HG03439 (cell line): ENCODE data around the gene ZFAND6.
"Not testable (repeated sequence)": the region's sequence is repeated elsewhere in the genome, so short reads cannot be mapped to it uniquely, and the experiment has no call there.

Experiments used
- ATAC-seq: cut with Tn5 transposase; IDR thresholded peaks from one replicate; pipeline ENCODE4 v1.9.1; 2021; ENCODE audit warnings: mild to moderate bottlenecking, moderate library complexity; ENCODE audit not compliant: unreplicated experiment

Gene ZFAND6

GRCh38 chr15:80095511-80095910 is 36.0 kb downstream of the ZFAND6 start:
- no peak for ATAC-seq

DNA sequence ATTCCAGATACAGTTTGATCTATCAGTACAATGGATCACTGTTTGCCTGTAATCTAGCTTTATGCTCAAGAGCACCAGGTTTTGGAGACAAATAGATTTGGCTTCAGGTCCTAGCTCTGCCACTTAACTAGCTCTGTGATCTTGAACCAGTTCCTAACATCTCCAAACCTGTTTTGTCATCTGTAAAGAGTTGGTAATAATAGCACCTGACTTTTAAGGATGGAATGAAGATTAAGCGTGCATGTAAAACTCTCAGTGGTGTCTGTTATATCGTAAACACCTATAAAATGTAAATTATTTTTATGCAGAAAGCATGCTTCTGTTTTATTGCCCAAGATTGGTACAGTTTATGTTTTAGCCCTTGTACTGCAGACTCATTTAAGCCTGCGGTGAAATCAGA is 36.5 kb downstream of the ZFAND6 start:
- ATAC-seq: no peak

- ATAC-seq: no peak
These were observed 38.9 kb downstream of the ZFAND6 start for GRCh38 chr15:80098341-80098740.

DNA sequence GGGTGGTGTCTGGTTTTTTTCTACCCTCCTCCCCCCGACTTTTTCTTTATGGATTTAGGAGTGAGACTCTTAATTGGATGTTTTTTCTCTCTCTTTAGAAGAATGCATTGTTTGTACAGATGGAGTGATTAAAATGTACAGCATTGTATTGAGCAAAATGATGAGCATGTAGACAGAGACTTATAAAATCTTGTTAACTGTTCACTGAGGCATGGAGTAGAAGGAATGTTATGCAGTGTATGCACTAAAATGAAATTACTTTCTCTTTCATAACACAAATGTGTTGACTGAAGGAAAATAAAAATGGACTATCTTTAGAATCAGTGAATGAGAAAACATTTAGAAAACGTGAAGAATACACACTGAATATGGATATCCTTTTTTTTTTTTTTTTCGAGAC is 39.8 kb downstream of the ZFAND6 start:
- peak; percentile 31 for ATAC-seq

DNA sequence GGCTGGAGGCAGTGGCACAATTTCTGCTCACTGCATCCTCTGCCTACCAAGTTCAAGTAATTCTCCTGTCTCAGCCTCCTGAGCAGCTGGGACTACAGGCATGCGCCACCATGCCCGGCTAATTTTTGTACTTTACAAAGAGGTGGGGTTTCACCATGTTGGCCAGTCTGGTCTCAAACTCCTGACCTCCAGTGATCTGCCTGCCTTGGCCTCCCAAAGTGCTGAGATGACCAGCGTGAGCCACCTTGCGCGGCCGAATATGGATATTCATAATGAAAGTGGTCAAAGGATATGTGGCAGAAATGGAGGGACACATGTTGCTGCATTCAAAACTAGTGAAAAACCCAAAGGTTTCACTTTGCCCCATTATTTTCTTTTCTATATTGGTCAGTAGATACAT is 40.2 kb downstream of the ZFAND6 start:
- ATAC-seq: peak; percentile 80

DNA sequence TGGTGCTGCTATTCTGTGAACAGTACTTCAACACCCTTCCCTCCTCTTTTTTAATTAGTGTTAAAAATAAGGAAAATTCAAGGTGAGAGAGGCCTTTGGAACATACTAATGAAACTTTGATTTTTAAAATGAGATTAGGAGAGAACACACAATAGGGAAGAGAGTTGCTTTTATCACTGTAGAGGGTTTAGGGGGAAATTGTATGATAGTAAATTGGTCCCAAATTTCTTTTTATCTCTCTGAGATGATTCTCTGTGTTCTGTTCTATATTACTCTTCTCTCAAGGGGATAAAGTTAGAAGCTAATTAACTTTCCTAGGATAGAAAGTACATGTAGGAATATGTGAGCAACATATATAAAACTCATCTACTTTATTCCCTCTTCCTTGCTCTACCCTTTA is 40.8 kb downstream of the ZFAND6 start:
- no peak for ATAC-seq

DNA sequence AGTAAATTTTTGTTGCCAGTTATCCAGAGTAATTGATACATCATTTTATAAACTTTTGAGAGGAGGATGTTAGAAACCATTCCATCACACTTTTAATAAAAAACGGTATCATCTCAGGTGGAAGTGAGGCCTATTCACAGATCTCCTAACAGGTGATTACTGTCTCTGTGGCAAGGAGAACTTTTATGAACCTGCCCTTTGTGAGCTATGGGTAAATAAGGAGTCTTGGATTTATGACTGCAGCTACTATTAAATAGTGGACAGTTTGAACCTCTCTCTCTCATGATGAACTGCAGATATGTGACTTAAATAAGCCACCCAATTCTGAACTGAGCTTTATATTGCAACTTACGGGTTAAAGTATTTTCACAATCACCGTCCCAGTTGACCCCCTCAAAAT is 45.7 kb downstream of the ZFAND6 start:
- no peak for ATAC-seq

DNA sequence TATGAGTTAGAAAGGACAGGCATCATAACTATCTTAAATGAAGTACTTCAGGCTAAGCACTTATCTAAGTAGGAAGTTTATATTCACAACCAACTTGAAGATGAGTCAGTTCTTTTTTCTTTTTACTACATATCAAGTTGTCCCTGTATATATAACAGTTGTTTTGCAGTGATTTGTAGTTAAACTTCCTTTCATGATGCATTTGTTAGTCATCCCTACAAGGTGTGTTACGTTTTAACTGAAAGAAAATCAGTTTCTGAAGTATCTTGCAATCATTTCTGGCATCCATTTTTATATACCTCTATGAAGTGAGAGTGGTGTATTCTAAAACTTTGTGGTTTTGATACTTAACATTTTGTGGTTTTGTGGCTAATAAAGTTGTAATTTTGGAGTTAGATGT is 46.1 kb downstream of the ZFAND6 start:
- ATAC-seq: no peak

DNA sequence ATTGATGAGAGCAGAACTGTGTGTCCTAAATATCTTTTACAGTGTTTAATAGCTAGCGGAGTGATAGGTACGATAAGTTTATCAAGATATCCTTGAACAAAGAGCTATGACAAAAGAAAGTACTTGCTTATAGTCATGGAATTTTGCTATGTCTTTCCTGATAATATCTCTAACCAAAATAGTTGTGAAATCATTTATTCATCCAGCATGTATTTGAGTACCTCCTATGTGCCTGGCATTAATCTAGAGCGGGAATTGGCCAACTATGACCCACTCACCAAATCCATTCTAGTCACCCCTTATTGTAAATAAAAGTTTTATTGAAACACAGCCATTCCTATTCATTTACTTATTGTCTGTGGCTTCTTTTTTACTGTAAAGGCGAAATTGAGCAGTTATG is 46.6 kb downstream of the ZFAND6 start:
- ATAC-seq: no peak

DNA sequence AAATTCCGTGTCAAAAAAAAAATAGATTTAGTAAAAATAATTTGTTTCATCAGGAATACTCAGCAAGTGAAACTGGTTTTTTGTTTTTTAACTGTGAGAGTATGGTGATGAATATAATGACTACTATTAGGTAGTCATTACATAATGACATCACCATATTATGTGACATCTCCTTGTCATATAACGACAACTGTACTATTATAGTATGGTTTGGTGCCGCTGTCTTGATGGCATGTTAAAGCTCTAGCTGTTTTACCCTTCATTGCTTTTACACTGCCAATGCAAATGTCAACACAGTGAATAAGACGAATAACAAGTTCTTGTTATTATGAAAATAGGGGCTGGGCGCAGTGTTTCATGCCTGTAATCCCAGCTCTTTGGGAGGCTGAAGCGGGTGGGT is 47.7 kb downstream of the ZFAND6 start:
- no peak for ATAC-seq

- ATAC-seq: no peak
These were observed 48.3 kb downstream of the ZFAND6 start for GRCh38 chr15:80107774-80108173.

DNA sequence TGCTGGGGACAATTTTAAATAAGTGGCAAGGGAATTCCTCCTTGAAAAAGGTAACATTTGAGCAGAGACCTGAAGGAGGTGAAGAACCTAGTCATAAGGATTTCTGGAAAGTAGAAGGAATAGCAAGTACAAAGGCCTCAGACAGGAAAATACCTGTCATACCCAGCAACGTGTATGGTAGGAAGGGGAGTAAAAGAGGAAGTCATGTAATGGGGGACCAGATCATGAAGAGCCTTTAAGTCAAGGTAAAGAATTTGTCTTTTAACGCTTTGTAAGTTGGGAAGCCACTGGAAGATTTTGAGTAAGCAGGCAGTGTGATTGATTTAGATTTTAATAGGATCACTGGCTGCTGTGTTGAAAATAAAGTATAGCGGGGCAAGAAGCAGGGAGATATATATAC is 49.9 kb downstream of the ZFAND6 start:
- no peak for ATAC-seq

DNA sequence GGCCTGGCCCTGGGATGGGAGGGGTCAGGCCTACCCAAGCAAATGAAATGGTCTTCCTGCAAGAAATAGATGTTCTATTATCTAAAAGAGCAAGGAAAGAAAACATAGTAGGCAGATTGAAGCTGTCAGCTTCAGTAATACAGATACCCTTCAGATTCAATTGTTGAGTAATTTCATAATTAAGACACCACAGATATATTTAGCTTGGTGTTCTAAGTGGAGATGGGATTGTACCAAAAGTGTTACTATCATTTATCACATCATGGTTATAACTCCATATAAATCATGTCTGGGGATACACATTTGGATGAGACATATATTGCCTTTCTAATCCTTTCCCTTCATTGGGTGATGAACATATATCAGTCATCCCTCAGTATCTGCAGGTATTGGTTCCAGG is 51.4 kb downstream of the ZFAND6 start:
- no peak for ATAC-seq

DNA sequence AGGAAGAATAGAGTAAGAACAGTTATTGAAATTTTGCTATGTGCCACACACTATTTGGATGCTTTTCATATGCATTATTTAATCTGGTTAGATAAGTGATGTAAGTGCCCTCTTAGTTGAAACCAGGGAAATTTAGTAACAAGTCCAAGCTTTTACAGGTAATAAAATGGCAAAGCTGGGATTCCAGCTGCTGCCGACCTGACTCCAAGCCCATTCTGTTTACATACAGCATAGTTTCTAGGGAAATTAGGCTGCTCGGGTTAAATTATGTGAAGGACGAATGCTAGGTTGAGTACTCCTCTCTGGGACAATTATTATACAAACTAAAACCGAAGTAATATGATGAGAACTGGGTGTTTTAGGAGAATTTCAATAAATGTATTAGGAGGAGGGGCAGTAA is 54.6 kb downstream of the ZFAND6 start:
- no peak for ATAC-seq

DNA sequence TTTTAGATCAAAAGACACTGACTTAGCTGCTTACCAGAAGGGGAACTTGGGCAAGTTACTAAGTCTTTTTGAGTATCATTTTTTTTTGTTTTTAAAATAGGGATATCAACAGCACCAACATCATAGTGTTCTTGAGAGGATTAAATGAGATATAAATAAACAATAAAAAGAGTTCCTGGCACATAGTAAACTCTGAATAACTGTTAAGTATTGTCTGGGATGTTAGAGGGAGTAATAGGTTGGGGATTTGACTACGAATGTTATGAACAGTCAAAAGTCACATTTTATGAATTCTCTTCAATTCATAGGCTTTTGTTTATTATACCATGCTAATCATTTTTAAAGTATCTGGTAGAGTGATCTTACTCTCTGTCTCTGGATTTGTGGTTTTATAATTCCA is 55.5 kb downstream of the ZFAND6 start:
- no peak for ATAC-seq

DNA sequence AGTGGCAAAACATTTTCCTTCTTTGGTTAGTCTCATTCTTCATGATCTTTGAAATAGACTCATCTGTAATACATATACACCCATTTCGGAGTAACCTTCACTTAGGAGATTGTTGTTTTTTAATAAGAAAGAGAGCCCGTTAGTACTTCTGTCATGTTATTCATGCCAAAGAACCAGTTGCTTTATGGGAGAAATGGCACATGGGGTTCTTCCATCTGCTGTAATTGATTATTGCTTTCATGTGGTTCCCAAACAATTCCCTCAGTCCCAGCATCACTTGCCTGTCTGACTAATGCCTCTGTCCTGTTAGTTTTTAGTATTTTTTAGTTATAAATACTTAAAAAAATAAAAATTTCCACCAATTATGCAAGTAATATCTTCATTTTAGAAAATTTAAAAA is 59.5 kb downstream of the ZFAND6 start:
- ATAC-seq: no peak

DNA sequence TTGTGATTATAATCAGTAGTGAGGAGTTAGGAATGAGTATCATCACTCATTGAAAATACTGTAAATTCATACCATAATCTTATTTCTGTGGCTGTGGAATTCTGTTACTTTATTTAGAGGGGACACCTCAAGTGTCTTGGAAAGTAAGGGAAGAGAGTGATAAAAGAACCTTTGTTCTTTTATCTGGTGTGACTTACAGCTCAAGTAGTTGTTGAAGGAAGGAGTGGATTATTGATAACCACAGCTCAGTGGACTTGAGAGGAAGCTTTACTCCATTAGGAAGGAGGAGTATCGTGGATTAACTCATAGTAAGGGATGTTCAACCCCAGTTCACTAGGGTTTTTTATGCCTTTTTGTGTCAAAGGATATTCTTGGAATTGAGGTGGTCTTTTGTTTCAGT is 61.2 kb downstream of the ZFAND6 start:
- ATAC-seq: no peak

DNA sequence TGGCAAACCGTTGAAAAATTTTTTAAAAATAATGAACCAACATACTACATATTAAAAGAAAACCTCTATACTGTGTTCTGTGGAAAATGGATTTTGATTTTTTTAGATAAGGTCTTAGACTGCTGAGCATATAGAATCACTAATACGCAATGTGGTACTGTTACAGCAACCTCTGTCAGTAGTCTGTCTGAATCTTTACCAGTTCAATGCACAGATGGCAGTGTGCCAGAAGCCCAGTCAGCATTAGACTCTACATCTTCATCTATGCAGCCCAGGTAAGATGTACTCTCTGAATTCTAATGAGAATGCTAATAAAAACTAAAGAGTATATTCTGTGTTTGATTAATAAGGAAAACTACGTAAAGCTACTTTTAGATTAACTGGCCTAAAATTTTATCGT is 62.1 kb downstream of the ZFAND6 start:
- no peak for ATAC-seq

DNA sequence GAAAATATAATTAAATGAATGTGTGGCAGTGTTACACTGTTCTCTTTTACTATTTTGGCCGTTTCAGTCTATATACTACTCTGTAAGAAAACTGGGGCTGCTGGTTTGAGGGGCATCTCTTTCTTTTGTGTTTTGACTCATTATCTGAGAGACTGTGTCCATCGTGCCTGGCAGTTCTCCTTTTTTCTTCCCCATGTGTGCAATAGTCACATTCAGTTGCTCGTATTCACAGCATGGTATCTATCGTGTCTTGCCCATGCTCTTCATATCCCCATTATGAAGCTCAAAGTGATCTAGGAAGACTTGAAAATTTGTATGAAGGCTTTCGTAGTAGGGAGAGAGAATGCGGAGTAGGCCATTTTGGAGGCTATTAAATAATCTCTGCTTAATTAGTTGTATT is 63.6 kb downstream of the ZFAND6 start:
- no peak for ATAC-seq

DNA sequence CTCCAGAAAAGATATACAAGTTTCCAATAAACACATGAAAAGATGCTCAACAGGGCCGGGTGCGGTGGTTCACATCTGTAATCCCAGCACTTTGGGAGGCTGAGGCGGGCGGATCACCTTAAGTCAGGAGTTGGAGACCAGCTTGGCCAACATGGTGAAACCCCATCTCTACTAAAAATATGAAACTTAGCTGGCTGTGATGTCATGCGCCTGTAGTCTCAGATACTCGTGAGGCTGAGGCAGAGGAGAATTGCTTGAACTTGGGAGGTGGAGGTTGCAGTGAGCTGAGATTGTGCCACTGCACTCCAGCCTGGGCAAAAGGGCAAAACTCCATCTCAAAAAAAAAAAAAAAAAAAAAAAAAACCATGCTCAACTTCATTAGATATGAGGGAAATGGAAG is 67.8 kb downstream of the ZFAND6 start:
- not testable (repeated sequence) for ATAC-seq

DNA sequence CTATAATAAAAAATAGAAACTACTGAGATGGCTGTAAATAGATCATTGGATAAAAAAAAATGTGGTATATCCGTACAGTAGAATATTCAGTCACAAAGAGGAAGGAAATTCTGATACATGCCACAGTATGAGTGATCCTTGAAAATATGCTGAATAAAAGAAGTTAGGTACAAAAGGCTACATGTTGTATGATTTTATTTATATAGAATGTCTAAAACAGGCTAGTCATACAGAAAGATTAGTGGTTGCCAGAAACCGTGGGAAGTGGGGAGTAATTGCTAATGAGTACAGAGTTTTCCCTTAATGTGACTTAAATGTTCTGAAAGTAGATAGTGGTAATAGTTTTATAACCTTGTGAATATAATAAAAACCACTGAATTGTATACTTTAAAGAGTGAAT is 68.4 kb downstream of the ZFAND6 start:
- no peak for ATAC-seq

DNA sequence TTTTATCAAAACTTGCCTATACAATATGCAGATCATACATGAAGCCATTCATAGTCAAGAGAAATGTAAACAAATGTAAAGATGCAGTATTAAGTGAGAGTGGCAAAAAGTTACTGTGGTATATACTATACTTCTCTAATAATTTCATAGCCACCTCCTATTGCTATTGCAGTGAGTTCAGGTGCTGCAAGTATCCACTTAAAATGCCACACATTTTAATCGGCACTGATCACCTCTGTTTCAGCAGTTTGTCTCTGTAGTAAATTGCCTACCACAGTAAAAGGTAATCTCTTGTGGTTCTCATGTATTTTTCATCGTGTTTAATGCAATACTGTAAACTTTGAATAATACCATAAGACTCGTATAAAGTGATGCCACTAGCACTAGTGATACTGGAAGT is 72.9 kb downstream of the ZFAND6 start:
- no peak for ATAC-seq

DNA sequence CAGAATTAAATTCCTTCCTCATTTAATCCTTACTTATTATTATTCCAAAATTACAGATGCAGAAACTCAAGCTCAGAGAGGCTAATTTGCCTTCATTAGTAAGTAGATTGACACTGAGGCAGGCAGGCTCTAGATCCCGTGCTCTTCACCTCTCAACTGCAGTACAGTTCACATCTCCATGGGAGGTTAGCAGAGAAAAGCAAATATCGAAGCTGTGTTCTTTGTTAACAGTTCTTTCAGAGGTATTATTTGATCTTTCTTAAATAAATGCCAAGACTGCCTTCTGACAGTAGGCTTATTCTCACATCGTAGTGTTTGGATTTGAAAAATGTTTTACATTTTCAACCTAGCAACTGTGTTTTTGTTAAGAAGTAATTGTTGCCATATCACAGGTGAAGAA is 77.4 kb downstream of the ZFAND6 start:
- no peak for ATAC-seq

DNA sequence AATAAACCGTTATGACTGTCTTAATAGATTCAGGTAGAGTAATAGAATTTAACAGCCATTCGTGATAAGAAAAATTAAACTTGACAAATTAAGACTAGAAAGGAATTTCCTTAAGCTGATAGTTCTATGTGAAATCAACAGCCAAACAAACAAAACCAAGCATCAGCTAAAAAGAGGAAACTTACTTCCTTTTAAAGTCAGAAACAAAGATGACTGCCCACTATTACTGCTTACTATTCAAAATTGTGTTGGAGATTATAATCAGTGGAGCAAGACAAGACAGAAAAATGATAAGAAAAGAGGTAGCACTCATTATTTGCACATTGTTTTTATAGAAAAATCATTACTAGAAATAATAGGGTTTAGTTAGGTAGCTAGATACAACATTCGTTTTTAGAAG is 79.5 kb downstream of the ZFAND6 start:
- no peak for ATAC-seq
